ENCODE measurements around the gene TDG. TPM values are rescaled to one million over a fixed set of nuclear protein-coding genes. Genes with fewer than 3 reads are reported as not detected.

TDG gene
- total and polyA plus RNA-seq, 10 of the 15 experiments (the other 5 are each of a cell fraction or from before 2014, with no cell fraction given): 29.7 to 68.8 (median 51.2) TPM

GRCh38 chr12:103975368-103975767 is 9.7 kb downstream of the TDG start:
- no peak overlapping the region for H3K9ac ChIP-seq (ENCODE audit: control insufficient read depth, insufficient read depth, low read length)
- H3K27me3 ChIP-seq (replicated peaks in 1 of 2; ENCODE audit: control insufficient read depth in 2 of 2, insufficient read depth in 2 of 2, low read length in 1 of 2): no peaks in the 10 kb centered on the region
- no peaks in the 10 kb centered on the region for H4K20me1 ChIP-seq (ENCODE audit: control insufficient read depth, insufficient read depth)
- H3K36me3 ChIP-seq (ENCODE audit: control insufficient read depth in 2 of 2, insufficient read depth in 2 of 2, low read length in 1 of 2): peaks cover 2 to 22% of the 10 kb centered on the region in 2 experiments
- H3K79me2 ChIP-seq (ENCODE audit: control insufficient read depth, insufficient read depth, low read length): peaks cover 44% of the 10 kb centered on the region
- WGBS (ENCODE audit: insufficient coverage, insufficient replicate concordance, low lambda C conversion rate, missing lambda C conversion rate): 97% methylated on average over 2 of the region's 2 CpGs
- no peak overlapping the region for H2AFZ ChIP-seq (ENCODE audit: control insufficient read depth, low read depth, low read length)
- no peak for DNase-seq (ENCODE audit: low read depth, low spot score)
- intact Hi-C loops (cut with micrococcal nuclease; ENCODE audit: unreplicated experiment): no loop called here
- ATAC-seq: no peak
- H3K27ac ChIP-seq (ENCODE audit: control insufficient read depth, insufficient read depth): no peak overlapping the region
- no peak overlapping the region for H3K4me3 ChIP-seq
- H3K4me2 ChIP-seq (ENCODE audit: control insufficient read depth, insufficient read depth): no peak overlapping the region
- RAD21 ChIA-PET (ENCODE audit: unreplicated experiment): interaction anchor here (0.9 kb wide), 1 partner anchor 91 kb away, joined by 3 read pairs; no protein-coding TSS in a partner anchor
- H3K4me1 ChIP-seq (ENCODE audit: control insufficient read depth, insufficient read depth, low read length): no peaks in the 10 kb centered on the region
- POLR2A ChIA-PET: interaction anchor here (1.0 kb wide), 1 partner anchor 10 kb away, joined by 3 read pairs; no protein-coding TSS in a partner anchor
- TF ChIP-seq CREM (IDR thresholded peaks at IDR 0.05; ENCODE audit: low read depth) (no peak), RUNX3 (IDR thresholded peaks at IDR 0.05; ENCODE audit: low read length) (no peak), MEF2B (IDR thresholded peaks at IDR 0.05; ENCODE audit: partially characterized antibody, poor library complexity, severe bottlenecking) (no peak), ZNF592 (IDR thresholded peaks at IDR 0.05) (no peak), POLR2AphosphoS5 (IDR thresholded peaks at IDR 0.05; ENCODE audit: low read length) (no peak), ESRRA (IDR thresholded peaks at IDR 0.05; ENCODE audit: low read length) (no peak), ZNF217 (IDR thresholded peaks at IDR 0.05) (no peak), IKZF1 (conservative IDR thresholded peaks at IDR 0.05) (no peak), GATAD2B (conservative IDR thresholded peaks at IDR 0.05; ENCODE audit: low read depth) (no peak), NFXL1 (IDR thresholded peaks at IDR 0.05; ENCODE audit: borderline replicate concordance) (no peak), SIN3A (IDR thresholded peaks at IDR 0.05; ENCODE audit: low read depth, low read length) (no peak), STAT1 (conservative IDR thresholded peaks at IDR 0.05) (no peak), HCFC1 (IDR thresholded peaks at IDR 0.05; ENCODE audit: low read length) (no peak), TCF7 (IDR thresholded peaks at IDR 0.05; ENCODE audit: borderline replicate concordance) (no peak), MAX (IDR thresholded peaks at IDR 0.05; ENCODE audit: low read depth, low read length) (no peak)
- TF ChIP-seq, protein P1, sequence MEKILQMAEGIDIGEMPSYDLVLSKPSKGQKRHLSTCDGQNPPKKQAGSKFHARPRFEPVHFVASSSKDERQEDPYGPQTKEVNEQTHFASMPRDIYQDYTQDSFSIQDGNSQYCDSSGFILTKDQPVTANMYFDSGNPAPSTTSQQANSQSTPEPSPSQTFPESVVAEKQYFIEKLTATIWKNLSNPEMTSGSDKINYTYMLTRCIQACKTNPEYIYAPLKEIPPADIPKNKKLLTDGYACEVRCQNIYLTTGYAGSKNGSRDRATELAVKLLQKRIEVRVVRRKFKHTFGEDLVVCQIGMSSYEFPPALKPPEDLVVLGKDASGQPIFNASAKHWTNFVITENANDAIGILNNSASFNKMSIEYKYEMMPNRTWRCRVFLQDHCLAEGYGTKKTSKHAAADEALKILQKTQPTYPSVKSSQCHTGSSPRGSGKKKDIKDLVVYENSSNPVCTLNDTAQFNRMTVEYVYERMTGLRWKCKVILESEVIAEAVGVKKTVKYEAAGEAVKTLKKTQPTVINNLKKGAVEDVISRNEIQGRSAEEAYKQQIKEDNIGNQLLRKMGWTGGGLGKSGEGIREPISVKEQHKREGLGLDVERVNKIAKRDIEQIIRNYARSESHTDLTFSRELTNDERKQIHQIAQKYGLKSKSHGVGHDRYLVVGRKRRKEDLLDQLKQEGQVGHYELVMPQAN (conservative IDR thresholded peaks at IDR 0.05): no peak
- TF ChIP-seq, protein P2, sequence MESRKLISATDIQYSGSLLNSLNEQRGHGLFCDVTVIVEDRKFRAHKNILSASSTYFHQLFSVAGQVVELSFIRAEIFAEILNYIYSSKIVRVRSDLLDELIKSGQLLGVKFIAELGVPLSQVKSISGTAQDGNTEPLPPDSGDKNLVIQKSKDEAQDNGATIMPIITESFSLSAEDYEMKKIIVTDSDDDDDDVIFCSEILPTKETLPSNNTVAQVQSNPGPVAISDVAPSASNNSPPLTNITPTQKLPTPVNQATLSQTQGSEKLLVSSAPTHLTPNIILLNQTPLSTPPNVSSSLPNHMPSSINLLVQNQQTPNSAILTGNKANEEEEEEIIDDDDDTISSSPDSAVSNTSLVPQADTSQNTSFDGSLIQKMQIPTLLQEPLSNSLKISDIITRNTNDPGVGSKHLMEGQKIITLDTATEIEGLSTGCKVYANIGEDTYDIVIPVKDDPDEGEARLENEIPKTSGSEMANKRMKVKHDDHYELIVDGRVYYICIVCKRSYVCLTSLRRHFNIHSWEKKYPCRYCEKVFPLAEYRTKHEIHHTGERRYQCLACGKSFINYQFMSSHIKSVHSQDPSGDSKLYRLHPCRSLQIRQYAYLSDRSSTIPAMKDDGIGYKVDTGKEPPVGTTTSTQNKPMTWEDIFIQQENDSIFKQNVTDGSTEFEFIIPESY (IDR thresholded peaks at IDR 0.05): no peak
- no TSS peak for BruUV-seq (replicated peaks)
- no peaks in the 10 kb centered on the region for H3K9me3 ChIP-seq (replicated peaks; ENCODE audit: control insufficient read depth, insufficient read depth, low read length)
- SMC1A ChIA-PET (ENCODE audit: uncharacterized antibody, unreplicated experiment): no interaction called here
- CTCF ChIA-PET: interaction anchor here (2.1 kb wide), 1 partner anchor 97 kb away, joined by 6 read pairs; no protein-coding TSS in a partner anchor
- in situ Hi-C loops (cut with MboI): no loop called here
- no peak for FAIRE-seq

All from GM12878 (cell line).